ENCODE results near the gene SV2C. TPM values are rescaled to one million over a fixed set of nuclear protein-coding genes. Genes with fewer than 3 reads are reported as not detected.

The SV2C gene
- polyA plus RNA-seq, 1 donor (not counting 4 experiments of a cell fraction or from before 2014, with no cell fraction given): 0.34 TPM

- Histone ChIP-seq H3K4me2 (ENCODE audit: control insufficient read depth, extremely low read depth, insufficient read depth, low read depth, low read length) (no peak overlapping the region), H3K9me1 (ENCODE audit: control insufficient read depth, extremely low read depth, insufficient read depth, low read length) (no peaks in the 10 kb centered on the region), H3K4me3 (ENCODE audit: control insufficient read depth in 2 of 3, extremely low read depth in 1 of 3, insufficient read depth in 2 of 3, low read depth in 1 of 3, low read length in 3 of 3) (no peak overlapping the region), H3K9me3 (ENCODE audit: control insufficient read depth, low read depth, low read length) (no peaks in the 10 kb centered on the region), H3K9ac (ENCODE audit: control insufficient read depth, extremely low read depth, insufficient read depth, low read length) (no peak overlapping the region), H3K79me2 (ENCODE audit: control insufficient read depth, insufficient read depth, low read length) (no peaks in the 10 kb centered on the region), H2AFZ (ENCODE audit: control insufficient read depth, low read length) (no peak overlapping the region), H3K27me3 (ENCODE audit: control insufficient read depth, extremely low read depth, insufficient read depth, low read length) (no peaks in the 10 kb centered on the region), H4K20me1 (ENCODE audit: control insufficient read depth, extremely low read depth, insufficient read depth, low read length) (no peaks in the 10 kb centered on the region), H3K27ac (ENCODE audit: control insufficient read depth, insufficient read depth, low read length) (no peak overlapping the region), H3K36me3 (ENCODE audit: control insufficient read depth in 2 of 2, extremely low read depth in 1 of 2, insufficient read depth in 2 of 2, low read length in 2 of 2) (no peaks in the 10 kb centered on the region), H3K4me1 (ENCODE audit: control insufficient read depth, extremely low read depth, insufficient read depth, low read length) (no peaks in the 10 kb centered on the region)
- FAIRE-seq: no peak
- dilution Hi-C loops (cut with MboI; ENCODE audit: extremely low pct_ligation_motif_present, low sequenced_read_pairs): no loop called here
- no peak for DNase-seq (ENCODE audit: low read depth, low spot score)
- TF ChIP-seq CTCF (optimal IDR thresholded peaks at IDR 0.05 in 1 of 3, IDR thresholded peaks at IDR 0.05 in 1 of 3, conservative IDR thresholded peaks at IDR 0.05 in 1 of 3; ENCODE audit: extremely low read depth in 1 of 3, insufficient read depth in 2 of 3, low read length in 3 of 3) (no peak), EZH2 (IDR thresholded peaks at IDR 0.05; ENCODE audit: low read length) (no peak)
These were observed 262.4 kb downstream of the SV2C start for GRCh38 chr5:76345582-76345981.

GRCh38 chr5:76351176-76351575 is 268.0 kb downstream of the SV2C start:
- H3K4me1 ChIP-seq (ENCODE audit: control insufficient read depth, extremely low read depth, insufficient read depth, low read length): no peaks in the 10 kb centered on the region
- no peak overlapping the region for H3K9ac ChIP-seq (ENCODE audit: control insufficient read depth, extremely low read depth, insufficient read depth, low read length)
- dilution Hi-C loops (cut with MboI; ENCODE audit: extremely low pct_ligation_motif_present, low sequenced_read_pairs): no loop called here
- TF ChIP-seq CTCF (optimal IDR thresholded peaks at IDR 0.05 in 1 of 3, IDR thresholded peaks at IDR 0.05 in 1 of 3, conservative IDR thresholded peaks at IDR 0.05 in 1 of 3; ENCODE audit: extremely low read depth in 1 of 3, insufficient read depth in 2 of 3, low read length in 3 of 3) (no peak), EZH2 (IDR thresholded peaks at IDR 0.05; ENCODE audit: low read length) (no peak)
- H3K9me3 ChIP-seq (ENCODE audit: control insufficient read depth, low read depth, low read length): no peaks in the 10 kb centered on the region
- no peak overlapping the region for H3K4me2 ChIP-seq (ENCODE audit: control insufficient read depth, extremely low read depth, insufficient read depth, low read depth, low read length)
- H3K36me3 ChIP-seq (ENCODE audit: control insufficient read depth in 2 of 2, extremely low read depth in 1 of 2, insufficient read depth in 2 of 2, low read length in 2 of 2): no peaks in the 10 kb centered on the region
- no peaks in the 10 kb centered on the region for H3K27me3 ChIP-seq (ENCODE audit: control insufficient read depth, extremely low read depth, insufficient read depth, low read length)
- no peak overlapping the region for H3K4me3 ChIP-seq (ENCODE audit: control insufficient read depth in 2 of 3, extremely low read depth in 1 of 3, insufficient read depth in 2 of 3, low read depth in 1 of 3, low read length in 3 of 3)
- H3K9me1 ChIP-seq (ENCODE audit: control insufficient read depth, extremely low read depth, insufficient read depth, low read length): no peaks in the 10 kb centered on the region
- no peak for FAIRE-seq
- no peak overlapping the region for H3K27ac ChIP-seq (ENCODE audit: control insufficient read depth, insufficient read depth, low read length)
- no peak for DNase-seq (ENCODE audit: low read depth, low spot score)
- H2AFZ ChIP-seq (ENCODE audit: control insufficient read depth, low read length): no peak overlapping the region
- no peaks in the 10 kb centered on the region for H4K20me1 ChIP-seq (ENCODE audit: control insufficient read depth, extremely low read depth, insufficient read depth, low read length)
- H3K79me2 ChIP-seq (ENCODE audit: control insufficient read depth, insufficient read depth, low read length): no peaks in the 10 kb centered on the region

Data from keratinocyte (primary cell).